ENCODE results near the gene FAM43A. TPM values are rescaled to one million over a fixed set of nuclear protein-coding genes. Genes with fewer than 3 reads are reported as not detected.

FAM43A gene
- total RNA-seq, 2 experiments from 2014 or later = 7.5 to 21.6 TPM

DNA sequence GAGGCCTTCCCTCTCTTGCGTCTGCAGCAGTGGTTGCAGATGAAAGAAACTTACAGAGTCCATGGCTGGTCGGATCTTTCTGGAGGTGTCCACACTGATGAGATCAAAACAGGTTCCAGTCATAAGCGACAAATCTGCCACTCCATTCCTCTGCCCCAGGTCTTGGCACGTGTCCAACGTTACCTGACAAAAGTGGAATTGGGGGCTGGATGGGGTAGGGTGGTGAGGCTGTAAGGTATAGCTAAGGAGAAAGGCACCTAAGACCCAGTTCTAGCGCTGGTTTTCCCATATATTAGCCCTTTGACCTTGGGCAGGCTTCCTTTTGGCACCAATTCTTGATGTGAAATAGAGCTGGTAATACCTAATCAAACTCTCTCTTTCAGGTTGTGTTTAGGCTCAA is 11.0 kb downstream of the FAM43A start:
- Histone ChIP-seq H4K20me1 (ENCODE audit: insufficient read depth, low read length) (no peaks in the 10 kb centered on the region), H3K9me3 (ENCODE audit: low read length) (peaks cover 12% of the 10 kb centered on the region), H3K27ac (ENCODE audit: low read depth, low read length, poor library complexity, severe bottlenecking) (no peak overlapping the region), H3K4me1 (ENCODE audit: insufficient read depth, low read length, poor library complexity, severe bottlenecking) (peaks cover 34% of the 10 kb centered on the region), H3K4me3 (ENCODE audit: low read depth, low read length, poor library complexity, severe bottlenecking) (no peak overlapping the region), H3K36me3 (ENCODE audit: insufficient read depth, low read length) (no peaks in the 10 kb centered on the region; the same call in 1 of the 2 replicates), H3K79me2 (ENCODE audit: insufficient read depth, low read depth, low read length) (no peaks in the 10 kb centered on the region), H2AFZ (ENCODE audit: low read length) (no peak overlapping the region), H3K9me2 (ENCODE audit: insufficient read depth, low read length) (no peaks in the 10 kb centered on the region), H3K4me2 (ENCODE audit: low read length) (no peak overlapping the region)
- TF ChIP-seq, protein P1, sequence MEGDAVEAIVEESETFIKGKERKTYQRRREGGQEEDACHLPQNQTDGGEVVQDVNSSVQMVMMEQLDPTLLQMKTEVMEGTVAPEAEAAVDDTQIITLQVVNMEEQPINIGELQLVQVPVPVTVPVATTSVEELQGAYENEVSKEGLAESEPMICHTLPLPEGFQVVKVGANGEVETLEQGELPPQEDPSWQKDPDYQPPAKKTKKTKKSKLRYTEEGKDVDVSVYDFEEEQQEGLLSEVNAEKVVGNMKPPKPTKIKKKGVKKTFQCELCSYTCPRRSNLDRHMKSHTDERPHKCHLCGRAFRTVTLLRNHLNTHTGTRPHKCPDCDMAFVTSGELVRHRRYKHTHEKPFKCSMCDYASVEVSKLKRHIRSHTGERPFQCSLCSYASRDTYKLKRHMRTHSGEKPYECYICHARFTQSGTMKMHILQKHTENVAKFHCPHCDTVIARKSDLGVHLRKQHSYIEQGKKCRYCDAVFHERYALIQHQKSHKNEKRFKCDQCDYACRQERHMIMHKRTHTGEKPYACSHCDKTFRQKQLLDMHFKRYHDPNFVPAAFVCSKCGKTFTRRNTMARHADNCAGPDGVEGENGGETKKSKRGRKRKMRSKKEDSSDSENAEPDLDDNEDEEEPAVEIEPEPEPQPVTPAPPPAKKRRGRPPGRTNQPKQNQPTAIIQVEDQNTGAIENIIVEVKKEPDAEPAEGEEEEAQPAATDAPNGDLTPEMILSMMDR (conservative IDR thresholded peaks at IDR 0.05; ENCODE audit: low read length) = no peak
- TF ChIP-seq EZH2phosphoT487 (IDR thresholded peaks at IDR 0.05; ENCODE audit: borderline replicate concordance, low read depth, low read length) = no peak
- ChIA-PET CTCF (ENCODE audit: unreplicated experiment) (interaction anchor here (0.7 kb wide), 1 partner anchor 9 kb away, joined by 3 read pairs; no protein-coding TSS in a partner anchor), POLR2A (no interaction called here)
- no TSS peak for BruUV-seq (replicated peaks)
- intact Hi-C loops (cut with micrococcal nuclease; ENCODE audit: unreplicated experiment) = no loop called here
- no peak for DNase-seq (ENCODE audit: low spot score)

DNA sequence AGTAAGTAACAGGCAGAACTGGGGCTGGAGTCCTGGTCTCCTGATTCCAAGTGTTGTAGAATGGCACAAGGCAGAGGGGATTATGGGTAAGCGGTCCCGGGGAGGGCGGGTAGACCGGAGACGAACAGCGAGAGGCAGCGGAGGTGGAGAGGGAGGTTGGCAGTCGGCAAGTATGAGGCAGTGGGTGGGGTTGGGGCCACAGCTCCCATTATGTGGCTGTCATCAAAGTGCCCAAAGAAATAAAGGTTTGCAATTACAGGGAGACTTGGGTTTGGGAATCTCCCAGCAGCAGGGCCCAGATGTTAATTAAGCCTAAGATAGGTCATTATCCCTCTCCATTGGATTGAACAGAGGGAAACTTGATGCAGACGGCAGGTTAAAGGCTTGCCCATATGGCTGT is 16.9 kb downstream of the FAM43A start:
- no peaks in the 10 kb centered on the region for H3K36me3 ChIP-seq (ENCODE audit: insufficient read depth, low read length)
- H3K4me2 ChIP-seq (ENCODE audit: low read length) = no peak overlapping the region
- H3K9me2 ChIP-seq (ENCODE audit: insufficient read depth, low read length) = no peaks in the 10 kb centered on the region
- no TSS peak for BruUV-seq (replicated peaks)
- H3K4me3 ChIP-seq (ENCODE audit: low read depth, low read length, poor library complexity, severe bottlenecking) = no peak overlapping the region
- TF ChIP-seq EZH2phosphoT487 (IDR thresholded peaks at IDR 0.05; ENCODE audit: borderline replicate concordance, low read depth, low read length) = no peak
- TF ChIP-seq, protein P1 (conservative IDR thresholded peaks at IDR 0.05; ENCODE audit: low read length) = no peak
- H4K20me1 ChIP-seq (ENCODE audit: insufficient read depth, low read length) = no peaks in the 10 kb centered on the region
- no peak overlapping the region for H2AFZ ChIP-seq (ENCODE audit: low read length)
- no peak overlapping the region for H3K27ac ChIP-seq (ENCODE audit: low read depth, low read length, poor library complexity, severe bottlenecking)
- H3K79me2 ChIP-seq (ENCODE audit: insufficient read depth, low read depth, low read length) = no peaks in the 10 kb centered on the region
- intact Hi-C loops (cut with micrococcal nuclease; ENCODE audit: unreplicated experiment) = no loop called here
- DNase-seq (ENCODE audit: low spot score) = no peak
- ChIA-PET POLR2A (no interaction called here), CTCF (ENCODE audit: unreplicated experiment) (no interaction called here)
- peaks cover 12% of the 10 kb centered on the region for H3K9me3 ChIP-seq (ENCODE audit: low read length)
- H3K4me1 ChIP-seq (ENCODE audit: insufficient read depth, low read length, poor library complexity, severe bottlenecking) = no peaks in the 10 kb centered on the region

DNA sequence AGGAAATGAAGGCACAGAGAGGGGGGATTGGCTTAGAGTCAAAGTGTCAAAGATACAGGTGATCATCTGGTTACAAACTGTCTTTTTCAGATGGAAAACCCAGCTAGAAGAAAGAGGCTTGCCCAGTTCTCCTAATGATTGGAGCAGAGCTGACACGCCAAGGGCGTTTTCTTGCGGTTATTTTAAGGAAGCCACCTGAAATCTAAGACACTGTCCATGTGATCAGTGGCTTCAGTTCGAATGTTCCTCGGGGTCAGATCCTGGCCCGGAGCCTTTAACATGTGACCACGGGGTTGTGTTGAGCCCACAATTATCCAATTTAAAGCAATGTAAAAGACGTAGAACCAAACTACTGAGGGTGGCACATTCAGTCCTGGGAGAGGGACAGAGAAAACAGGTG is 19.5 kb downstream of the FAM43A start:
- H3K4me2 ChIP-seq (ENCODE audit: low read length) = no peak overlapping the region
- no peaks in the 10 kb centered on the region for H3K36me3 ChIP-seq (ENCODE audit: insufficient read depth, low read length)
- no peaks in the 10 kb centered on the region for H3K4me1 ChIP-seq (ENCODE audit: insufficient read depth, low read length, poor library complexity, severe bottlenecking)
- no peak overlapping the region for H2AFZ ChIP-seq (ENCODE audit: low read length)
- no peak for DNase-seq (ENCODE audit: low spot score)
- no peak overlapping the region for H3K27ac ChIP-seq (ENCODE audit: low read depth, low read length, poor library complexity, severe bottlenecking)
- H4K20me1 ChIP-seq (ENCODE audit: insufficient read depth, low read length) = no peaks in the 10 kb centered on the region
- H3K9me3 ChIP-seq (ENCODE audit: low read length) = no peaks in the 10 kb centered on the region
- BruUV-seq (replicated peaks) = no TSS peak
- intact Hi-C loops (cut with micrococcal nuclease; ENCODE audit: unreplicated experiment) = no loop called here
- TF ChIP-seq, protein P1 (conservative IDR thresholded peaks at IDR 0.05; ENCODE audit: low read length) = no peak
- TF ChIP-seq EZH2phosphoT487 (IDR thresholded peaks at IDR 0.05; ENCODE audit: borderline replicate concordance, low read depth, low read length) = no peak
- H3K79me2 ChIP-seq (ENCODE audit: insufficient read depth, low read depth, low read length) = no peaks in the 10 kb centered on the region
- H3K4me3 ChIP-seq (ENCODE audit: low read depth, low read length, poor library complexity, severe bottlenecking) = no peak overlapping the region
- ChIA-PET CTCF (ENCODE audit: unreplicated experiment) (no interaction called here), POLR2A (interaction anchor here (1.1 kb wide), 1 partner anchor 15 kb away, joined by 3 read pairs; no protein-coding TSS in a partner anchor)
- no peaks in the 10 kb centered on the region for H3K9me2 ChIP-seq (ENCODE audit: insufficient read depth, low read length)

All from OCI-LY7 (cell line).